RWPE1 (cell line): ENCODE measurements around the gene NHLRC1.

Source experiments
- CTCF ChIA-PET: fragments of 350-600 bp; sonication (Branson Sonifier 250); formaldehyde crosslinking; extraction: SDS; loops from one replicate; lab custom pipeline; 2021; lab: Yijun Ruan, JAX
- POLR2A ChIA-PET: fragments of 400-600 bp; formaldehyde crosslinking; extraction: SDS; loops from one replicate; lab custom pipeline; 2020; ENCODE audit warnings: antibody characterized with exemption; ENCODE audit not compliant: low non-redundant PET; lab: Yijun Ruan, JAX
- DNase-seq: peaks from one replicate; pipeline ENCODE4 v3.0.0; 2012; ENCODE audit warnings: low spot score
- H3K27ac ChIP-seq: fragments of 450-650 bp; 2 replicates; pipeline ENCODE4 v1.5.1; 2017
- CTCF ChIP-seq: fragments of 450-650 bp; conservative IDR thresholded peaks from 2 replicates; pipeline ENCODE4 v1.5.1; 2017; ENCODE audit warnings: low read depth, mild to moderate bottlenecking

The NHLRC1 gene

GRCh38 chr6:18081025-18081668 lies 41.3 kb downstream of the NHLRC1 start:
- DNase-seq = no peak
- no peak for TF ChIP-seq CTCF
- CTCF ChIA-PET = interaction anchor here (0.6 kb wide), 1 partner anchor 260 kb away, joined by 3 read pairs; no protein-coding TSS in a partner anchor
- POLR2A ChIA-PET = no interaction called here
- no peak overlapping the region for H3K27ac ChIP-seq

GRCh38 chr6:18080544-18080943 lies 41.9 kb downstream of the NHLRC1 start:
- ChIA-PET POLR2A (no interaction called here), CTCF (interaction anchor here (0.6 kb wide), 1 partner anchor 260 kb away, joined by 3 read pairs; no protein-coding TSS in a partner anchor)
- no peak overlapping the region for H3K27ac ChIP-seq
- no peak for TF ChIP-seq CTCF
- DNase-seq = no peak

GRCh38 chr6:18078866-18079265 lies 43.6 kb downstream of the NHLRC1 start:
- ChIA-PET POLR2A (no interaction called here), CTCF (interaction anchor here (0.6 kb wide), 1 partner anchor 1296 kb away, joined by 3 read pairs; no protein-coding TSS in a partner anchor)
- TF ChIP-seq CTCF = no peak
- no peak for DNase-seq
- H3K27ac ChIP-seq = no peak overlapping the region

DNA sequence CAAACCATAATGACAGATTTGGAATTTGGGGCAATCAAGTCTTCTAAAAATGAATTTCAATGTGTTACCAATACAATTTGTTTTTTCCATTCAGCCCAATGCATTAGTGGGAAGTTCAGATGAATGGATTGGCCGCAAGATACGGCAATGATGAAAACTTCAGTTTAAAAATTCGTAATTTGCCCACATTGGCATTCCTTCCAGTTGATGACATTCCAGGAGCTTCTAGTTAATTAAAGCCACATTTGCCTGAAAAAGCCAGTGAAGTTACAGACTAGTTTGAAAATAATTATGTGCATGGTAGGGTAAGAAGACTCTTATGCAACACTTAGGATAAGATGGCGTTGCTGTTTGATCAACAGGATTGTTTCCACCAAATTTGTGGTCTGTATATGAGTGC lies 46.2 kb downstream of the NHLRC1 start:
- ChIA-PET POLR2A (no interaction called here), CTCF (no interaction called here)
- TF ChIP-seq CTCF = no peak

GRCh38 chr6:18072841-18073240 lies 49.6 kb downstream of the NHLRC1 start:
- POLR2A ChIA-PET = no interaction called here
- H3K27ac ChIP-seq = no peak overlapping the region
- TF ChIP-seq CTCF = no peak
- CTCF ChIA-PET = no interaction called here
- DNase-seq = no peak

More for the DNA sequence above, 46.2 kb downstream of the NHLRC1 start:
- no peak for DNase-seq
- no peak overlapping the region for H3K27ac ChIP-seq

DNA sequence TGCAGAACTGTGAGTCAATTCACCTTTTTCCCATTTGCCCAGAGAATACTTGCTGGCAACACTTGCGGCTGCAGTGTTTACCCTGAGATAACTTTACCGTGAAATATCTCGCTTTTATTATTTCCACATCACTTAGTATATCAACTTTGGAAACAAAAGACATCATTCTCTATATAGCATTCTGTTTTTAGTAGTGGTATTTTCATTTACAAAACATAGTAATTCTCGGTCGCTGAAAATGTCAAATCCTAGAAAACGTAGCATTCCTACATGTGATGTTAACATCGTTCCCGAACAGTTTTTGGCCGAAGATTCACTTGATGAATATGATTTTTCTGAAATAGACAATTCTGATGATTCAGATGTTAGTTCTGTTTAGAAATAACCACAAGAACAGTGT lies 52.0 kb downstream of the NHLRC1 start:
- no peak for DNase-seq
- no peak overlapping the region for H3K27ac ChIP-seq
- CTCF ChIA-PET = no interaction called here
- POLR2A ChIA-PET = no interaction called here
- no peak for TF ChIP-seq CTCF
